Measurements from ENCODE around the gene CHERP.

DNA sequence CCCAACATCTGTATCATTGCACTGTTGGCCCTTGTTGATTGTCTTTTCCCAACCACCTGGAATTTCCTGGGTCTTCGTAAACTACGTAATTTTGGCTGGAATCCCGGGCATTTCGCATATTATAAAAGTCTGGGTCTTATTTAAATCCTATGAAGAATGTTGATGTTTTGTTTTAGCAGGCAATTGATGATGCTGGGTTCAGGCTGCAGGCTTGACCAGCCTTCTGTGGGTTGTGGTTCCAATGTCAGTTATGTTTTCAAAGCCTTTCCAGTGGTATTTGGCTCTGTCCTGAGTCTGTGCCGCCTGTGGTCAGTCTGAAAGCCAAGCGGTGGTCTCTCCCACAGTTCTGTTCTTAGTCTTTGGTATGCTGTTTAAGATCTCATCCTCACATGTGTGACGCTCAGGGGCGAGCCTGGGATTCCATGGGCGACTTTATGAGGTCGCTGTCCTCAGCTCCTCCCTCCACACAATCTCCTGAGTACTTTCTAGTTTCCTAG, 17.6 kb upstream of the CHERP start:
- TF ChIP-seq YY1 (IDR thresholded peaks at IDR 0.05; ENCODE audit: insufficient read depth, insufficient read length) (no peak), ZNF274 (IDR thresholded peaks at IDR 0.05; ENCODE audit: low read depth, low read length) (no peak), SUZ12 (IDR thresholded peaks at IDR 0.05; ENCODE audit: extremely low read depth, insufficient read depth, insufficient read length) (no peak)
